SU-DHL-6 (cell line): ENCODE measurements around the gene CYSTM1.

Experiments
- H2AFZ ChIP-seq: fragments of 200-600 bp; sonication (generic); 2 replicates; pipeline ENCODE4 v1.6.1; 2014; ENCODE audit warnings: low read depth, mild to moderate bottlenecking, moderate library complexity, mixed read lengths, antibody characterized with exemption, low read length; ENCODE audit not compliant: severe bottlenecking
- H3F3A ChIP-seq: fragments of 200-600 bp; shearing (Covaris generic); 2 replicates; pipeline ENCODE4 v1.6.0; 2016; ENCODE audit warnings: antibody characterized with exemption, mild to moderate bottlenecking; ENCODE audit not compliant: insufficient read depth
- H3K27ac ChIP-seq: fragments of 200-600 bp; sonication (generic); 2 replicates; pipeline ENCODE4 v1.5.1; 2016; ENCODE audit warnings: low read depth, mild to moderate bottlenecking, low read length, moderate library complexity, mixed read lengths
- H3K27me3 ChIP-seq: fragments of 200-600 bp; sonication (generic), shearing (Covaris generic); 2 replicates; pipeline ENCODE4 v1.6.0; 2014; ENCODE audit warnings: mild to moderate bottlenecking, low read length
- H3K36me3 ChIP-seq: fragments of 200-600 bp; sonication (generic); 2 replicates; pipeline ENCODE4 v1.6.1; 2014; ENCODE audit warnings: mild to moderate bottlenecking, low read length, mixed read lengths
- H3K4me2 ChIP-seq: fragments of 300-600, 200-600 bp; shearing (Covaris generic), sonication (generic); 2 replicates; pipeline ENCODE4 v1.6.0; 2014; ENCODE audit warnings: low read length, low read depth, mild to moderate bottlenecking; ENCODE audit not compliant: poor library complexity, severe bottlenecking
- H3K4me3 ChIP-seq: fragments of 200-600 bp; sonication (generic); 2 replicates; pipeline ENCODE4 v1.5.1; 2014; ENCODE audit warnings: antibody characterized with exemption, low read length, mild to moderate bottlenecking, mixed read lengths; ENCODE audit not compliant: insufficient read depth, poor library complexity, severe bottlenecking
- H3K79me2 ChIP-seq: fragments of 200-600 bp; sonication (generic); 2 replicates; pipeline ENCODE4 v1.6.1; 2014; ENCODE audit warnings: mild to moderate bottlenecking, low read length, moderate library complexity; ENCODE audit not compliant: insufficient read depth
- H3K9ac ChIP-seq: fragments of 200-600 bp; sonication (generic); 2 replicates; pipeline ENCODE4 v1.7.0; 2014; ENCODE audit warnings: mild to moderate bottlenecking, low read length
- H3K9me2 ChIP-seq: fragments of 200-600 bp; sonication (generic); replicated peaks from 2 replicates; pipeline ENCODE4 v1.6.1; 2014; ENCODE audit warnings: low read length; ENCODE audit not compliant: insufficient read depth
- H3K9me3 ChIP-seq: fragments of 200-600 bp; sonication (generic); 2 replicates; pipeline ENCODE4 v1.6.1; 2014; ENCODE audit warnings: low read length, mixed read lengths; ENCODE audit not compliant: insufficient read depth
- H4K20me1 ChIP-seq: fragments of 200-600 bp; sonication (generic); 2 replicates; pipeline ENCODE4 v1.6.1; 2014; ENCODE audit warnings: low read depth, mild to moderate bottlenecking, antibody characterized with exemption, low read length, moderate library complexity, mixed read lengths
- EZH2phosphoT487 ChIP-seq: fragments of 200-600 bp; sonication (generic), shearing (Covaris generic); conservative IDR thresholded peaks from 2 replicates; pipeline ENCODE4 v1.6.1; 2018; ENCODE audit warnings: mild to moderate bottlenecking, antibody characterized with exemption, low read length, moderate library complexity, mixed read lengths
- TF ChIP-seq, protein P1 (sequence below): fragments of 200-600 bp; sonication (generic); IDR thresholded peaks from one replicate; pipeline ENCODE4 v1.5.1; 2017; ENCODE audit warnings: antibody characterized with exemption, mild to moderate bottlenecking, low read length, moderate library complexity; ENCODE audit not compliant: insufficient read depth, poor library complexity, severe bottlenecking

The CYSTM1 gene

DNA sequence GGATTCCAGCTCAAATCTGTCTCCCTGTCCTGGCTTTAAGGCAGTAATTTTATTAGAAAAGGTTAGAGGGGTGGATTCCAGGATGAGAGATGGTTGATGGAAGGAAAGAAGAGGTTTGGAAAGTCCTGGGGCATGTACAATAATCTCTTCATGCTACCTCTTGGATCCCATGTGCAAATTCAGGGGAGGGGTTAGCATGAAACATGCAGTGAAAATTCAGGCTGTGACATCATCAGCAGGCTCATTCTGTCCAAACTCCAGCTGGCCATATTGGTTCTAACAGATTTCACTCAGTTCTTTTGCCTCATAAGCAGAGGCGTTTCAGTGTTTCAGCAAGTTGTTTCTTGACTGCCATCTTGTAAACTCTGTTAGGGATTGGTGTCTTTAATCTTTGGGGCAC is 55.4 kb downstream of the CYSTM1 start:
- no peak for TF ChIP-seq EZH2phosphoT487
- TF ChIP-seq, protein P1, sequence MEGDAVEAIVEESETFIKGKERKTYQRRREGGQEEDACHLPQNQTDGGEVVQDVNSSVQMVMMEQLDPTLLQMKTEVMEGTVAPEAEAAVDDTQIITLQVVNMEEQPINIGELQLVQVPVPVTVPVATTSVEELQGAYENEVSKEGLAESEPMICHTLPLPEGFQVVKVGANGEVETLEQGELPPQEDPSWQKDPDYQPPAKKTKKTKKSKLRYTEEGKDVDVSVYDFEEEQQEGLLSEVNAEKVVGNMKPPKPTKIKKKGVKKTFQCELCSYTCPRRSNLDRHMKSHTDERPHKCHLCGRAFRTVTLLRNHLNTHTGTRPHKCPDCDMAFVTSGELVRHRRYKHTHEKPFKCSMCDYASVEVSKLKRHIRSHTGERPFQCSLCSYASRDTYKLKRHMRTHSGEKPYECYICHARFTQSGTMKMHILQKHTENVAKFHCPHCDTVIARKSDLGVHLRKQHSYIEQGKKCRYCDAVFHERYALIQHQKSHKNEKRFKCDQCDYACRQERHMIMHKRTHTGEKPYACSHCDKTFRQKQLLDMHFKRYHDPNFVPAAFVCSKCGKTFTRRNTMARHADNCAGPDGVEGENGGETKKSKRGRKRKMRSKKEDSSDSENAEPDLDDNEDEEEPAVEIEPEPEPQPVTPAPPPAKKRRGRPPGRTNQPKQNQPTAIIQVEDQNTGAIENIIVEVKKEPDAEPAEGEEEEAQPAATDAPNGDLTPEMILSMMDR, result no peak
- H3K27ac ChIP-seq, result no peak overlapping the region
- H3K4me2 ChIP-seq, result no peak overlapping the region
- H3K4me3 ChIP-seq, result no peak overlapping the region
- H3K79me2 ChIP-seq, result no peaks in the 10 kb centered on the region
- H3K27me3 ChIP-seq, result no peaks in the 10 kb centered on the region
- no peaks in the 10 kb centered on the region for H3F3A ChIP-seq
- H3K9me3 ChIP-seq, result no peaks in the 10 kb centered on the region
- no peaks in the 10 kb centered on the region for H3K36me3 ChIP-seq
- H2AFZ ChIP-seq, result no peak overlapping the region
- H4K20me1 ChIP-seq, result no peaks in the 10 kb centered on the region
- no peak overlapping the region for H3K9ac ChIP-seq
- H3K9me2 ChIP-seq, result no peaks in the 10 kb centered on the region

DNA sequence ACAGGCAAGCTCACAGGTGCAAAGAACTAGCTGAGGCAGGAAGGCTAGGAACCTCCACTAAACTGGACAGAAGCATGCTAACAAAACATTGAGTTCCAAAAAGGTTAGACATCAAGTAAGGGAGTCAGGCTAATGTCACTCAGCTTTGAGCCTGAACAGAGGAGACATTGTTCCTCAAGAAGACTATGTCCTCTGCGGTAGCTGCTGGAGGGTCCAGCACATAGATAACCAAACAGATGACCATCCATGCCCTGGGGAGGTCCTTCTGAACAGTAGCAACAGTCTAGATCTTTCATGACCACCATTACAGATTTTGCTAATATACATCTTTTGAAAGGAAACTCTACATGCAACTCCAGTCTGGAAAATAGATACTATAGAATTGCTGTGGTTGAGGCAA is 57.7 kb downstream of the CYSTM1 start:
- H3K9ac ChIP-seq, result no peak overlapping the region
- H3K4me2 ChIP-seq, result no peak overlapping the region
- H3F3A ChIP-seq, result no peaks in the 10 kb centered on the region
- no peaks in the 10 kb centered on the region for H3K36me3 ChIP-seq
- no peaks in the 10 kb centered on the region for H3K9me2 ChIP-seq
- H2AFZ ChIP-seq, result no peak overlapping the region
- H4K20me1 ChIP-seq, result no peaks in the 10 kb centered on the region
- H3K4me3 ChIP-seq, result no peak overlapping the region
- H3K27me3 ChIP-seq, result no peaks in the 10 kb centered on the region
- TF ChIP-seq, protein P1, result no peak
- no peak for TF ChIP-seq EZH2phosphoT487
- no peaks in the 10 kb centered on the region for H3K79me2 ChIP-seq
- H3K27ac ChIP-seq, result no peak overlapping the region
- no peaks in the 10 kb centered on the region for H3K9me3 ChIP-seq

DNA sequence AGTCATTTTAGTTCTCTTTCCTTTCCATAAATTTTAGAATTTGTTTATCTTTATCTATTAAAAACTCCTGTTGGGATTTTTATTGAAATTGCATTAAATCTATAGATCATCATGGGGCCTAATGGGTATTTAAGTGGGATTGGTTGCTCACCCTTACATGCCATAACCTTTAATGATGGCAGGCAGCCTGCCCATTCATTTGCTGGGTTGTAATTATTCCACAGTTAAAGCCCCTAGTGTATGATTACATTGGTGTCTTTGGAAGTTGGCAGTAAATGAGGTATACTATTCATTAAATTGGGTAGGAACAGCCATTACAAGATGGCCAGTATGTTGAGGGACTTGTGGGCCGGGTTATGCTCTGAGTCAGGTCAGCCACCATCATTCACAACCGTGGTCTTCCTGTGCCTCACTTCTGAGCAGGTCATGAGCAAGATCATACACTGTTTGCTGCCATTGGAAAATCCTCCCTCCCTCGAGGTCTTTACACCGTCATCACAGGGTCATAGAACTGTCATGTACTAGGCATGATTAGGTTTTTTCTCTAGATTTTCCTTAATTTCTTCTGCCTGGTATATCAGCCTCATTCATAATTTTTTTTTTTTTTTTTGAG is 59.5 kb downstream of the CYSTM1 start:
- Histone ChIP-seq H3K27ac (no peak overlapping the region), H3K79me2 (no peaks in the 10 kb centered on the region), H3K27me3 (no peaks in the 10 kb centered on the region), H3K9me3 (no peaks in the 10 kb centered on the region), H3F3A (no peaks in the 10 kb centered on the region), H2AFZ (no peak overlapping the region), H3K4me3 (no peak overlapping the region), H3K36me3 (no peaks in the 10 kb centered on the region), H3K4me2 (no peak overlapping the region), H3K9me2 (no peaks in the 10 kb centered on the region), H4K20me1 (no peaks in the 10 kb centered on the region), H3K9ac (no peak overlapping the region)
- TF ChIP-seq, protein P1, result no peak
- no peak for TF ChIP-seq EZH2phosphoT487
